Activated naive CD8-positive, alpha-beta T cell treated with anti-CD3 and anti-CD28 coated beads, Interleukin-2, amount 50 U/mL, for 24 hours (primary cell): ENCODE data around the gene FAM53B.
A peak's percentile ranks its signal among the peaks of the same experiment; 100 is the strongest.

Experiments used
- ATAC-seq: fragments of 150-1000 bp; cut with Tn5 transposase; one replicate; pipeline ENCODE4 v1.10.0; 2021
- DNase-seq: peaks from one replicate; pipeline ENCODE4 v3.0.0; 2021
- H3K27ac Mint-ChIP-seq: one replicate; pipeline ENCODE4 v1.8.0; 2021; ENCODE audit warnings: mild to moderate bottlenecking, mixed read lengths
- H3K27me3 Mint-ChIP-seq: one replicate; pipeline ENCODE4 v1.8.0; 2021; ENCODE audit warnings: mixed read lengths
- H3K36me3 Mint-ChIP-seq: one replicate; pipeline ENCODE4 v1.8.0; 2021; ENCODE audit warnings: low read depth, mixed read lengths
- H3K4me1 Mint-ChIP-seq: one replicate; pipeline ENCODE4 v1.8.0; 2021; ENCODE audit warnings: mixed read lengths
- H3K4me3 Mint-ChIP-seq: one replicate; pipeline ENCODE4 v1.8.0; 2021; ENCODE audit warnings: mild to moderate bottlenecking, moderate library complexity, mixed read lengths
- H3K9me3 Mint-ChIP-seq: one replicate; pipeline ENCODE4 v1.8.0; 2021; ENCODE audit warnings: mixed read lengths

FAM53B gene

DNA sequence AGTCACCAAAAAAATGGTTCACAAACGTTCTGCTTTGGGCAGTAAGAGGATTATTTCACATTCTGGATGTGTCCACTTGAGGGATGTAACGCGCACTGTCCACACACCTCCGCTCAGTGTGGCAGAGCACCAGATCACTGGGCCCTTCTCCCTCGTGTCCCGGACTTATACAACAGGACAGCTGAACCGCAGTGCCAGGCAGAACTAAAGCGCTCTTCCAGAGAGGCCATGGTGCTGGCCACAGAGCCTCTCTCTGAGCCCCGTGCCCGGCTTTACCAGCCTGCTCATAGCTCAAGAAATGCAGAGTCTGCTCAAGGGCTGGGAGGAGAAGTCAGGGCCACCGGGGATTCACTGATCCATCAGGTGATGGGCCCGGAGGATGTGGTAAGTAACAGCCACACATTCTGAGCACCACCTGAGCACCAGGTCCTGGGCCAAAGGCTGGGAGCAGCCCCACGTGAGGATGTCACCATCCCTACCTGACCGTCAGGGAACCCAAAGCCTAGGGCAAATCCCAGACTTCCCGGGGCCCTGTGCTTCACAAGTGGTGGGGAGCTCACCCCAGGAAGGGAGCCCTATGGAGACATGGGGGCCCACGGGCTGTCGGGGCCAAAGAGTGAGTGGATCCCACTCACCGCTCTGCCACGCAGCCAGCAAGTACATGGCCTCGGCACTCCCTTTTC lies 74.9 kb downstream of the FAM53B start:
- Mint-ChIP-seq H3K4me3 (no peak overlapping the region), H3K27me3 (no peaks in the 10 kb centered on the region), H3K4me1 (peaks cover 46% of the 10 kb centered on the region), H3K36me3 (no peaks in the 10 kb centered on the region), H3K9me3 (no peaks in the 10 kb centered on the region), H3K27ac (no peak overlapping the region)
- no peak for DNase-seq
- ATAC-seq, result no peak

DNA sequence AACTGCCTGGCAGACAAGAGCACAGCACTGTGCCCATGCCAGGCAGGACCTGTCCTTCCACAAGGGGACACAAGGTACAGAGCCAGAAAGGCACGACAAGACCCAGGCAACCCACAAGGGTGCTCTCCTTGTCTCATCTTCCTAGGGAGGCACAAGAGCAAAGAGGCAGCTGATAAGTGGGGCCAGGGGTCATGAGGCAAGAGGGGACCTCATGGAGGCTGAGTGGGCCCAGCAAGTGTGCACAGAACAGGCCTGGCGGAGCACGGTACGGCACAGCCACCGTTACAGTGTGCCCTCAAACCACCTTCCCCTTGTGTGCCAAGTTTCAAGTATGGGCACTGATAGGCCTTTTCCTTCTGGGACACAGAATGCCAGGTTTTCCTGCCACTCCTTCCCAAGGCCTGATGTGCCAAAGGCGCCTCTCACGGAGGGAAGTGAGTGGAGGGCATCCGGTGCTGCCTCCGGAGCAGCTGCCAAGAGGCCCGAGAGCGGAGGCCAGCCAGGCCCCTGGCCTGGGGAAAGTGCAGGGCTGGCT lies 75.6 kb downstream of the FAM53B start:
- ATAC-seq (no peak), DNase-seq (no peak)
- Mint-ChIP-seq H3K36me3 (no peaks in the 10 kb centered on the region), H3K27me3 (no peaks in the 10 kb centered on the region), H3K9me3 (no peaks in the 10 kb centered on the region), H3K4me1 (peaks cover 40% of the 10 kb centered on the region), H3K27ac (no peak overlapping the region), H3K4me3 (no peak overlapping the region)

DNA sequence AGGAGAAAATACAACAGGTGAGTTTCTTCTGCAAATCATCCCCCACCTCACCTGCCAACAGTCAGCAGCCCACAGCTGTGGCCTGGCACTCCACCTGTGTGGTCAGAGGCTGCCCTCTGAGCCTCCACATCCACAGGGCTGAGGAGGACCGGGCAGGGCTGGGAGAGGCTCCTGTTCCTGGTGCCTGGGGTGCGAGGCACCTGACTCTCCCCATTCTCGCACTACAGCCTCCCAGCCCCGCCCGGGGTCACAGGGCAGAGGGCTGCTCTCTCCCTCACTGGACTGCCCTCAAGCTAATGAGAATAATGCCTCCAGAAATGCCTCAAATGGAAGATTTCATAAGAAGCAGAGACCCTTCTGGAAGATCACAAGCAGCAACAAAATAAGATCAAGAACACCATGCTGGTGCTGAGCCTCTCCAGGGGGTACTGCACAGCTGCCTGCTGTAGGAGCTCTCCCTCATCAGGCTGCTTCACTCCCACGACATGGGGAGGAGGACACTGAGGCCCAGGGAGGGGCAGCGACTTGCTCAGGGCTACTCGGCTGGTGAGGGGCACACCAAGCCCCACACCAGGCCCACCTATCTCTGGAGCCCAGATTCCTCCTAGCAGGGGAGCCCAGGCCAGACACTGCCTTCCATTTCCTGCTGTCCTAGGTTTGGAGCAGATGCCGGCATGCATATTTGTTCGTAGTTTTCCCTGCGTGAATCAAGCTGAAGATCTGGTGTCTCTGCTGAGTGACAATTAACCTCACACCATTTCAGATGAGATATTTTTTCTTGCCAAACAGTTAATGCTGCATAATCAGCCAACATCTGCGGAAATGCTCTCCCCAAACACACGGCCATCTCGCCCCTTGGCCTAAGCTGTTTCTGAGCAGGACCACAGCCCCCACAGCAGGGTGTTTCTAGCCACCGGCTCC lies 76.5 kb downstream of the FAM53B start:
- Mint-ChIP-seq H3K27ac (no peak overlapping the region), H3K36me3 (no peaks in the 10 kb centered on the region), H3K4me3 (no peak overlapping the region), H3K4me1 (peaks cover 31% of the 10 kb centered on the region), H3K9me3 (no peaks in the 10 kb centered on the region), H3K27me3 (no peaks in the 10 kb centered on the region)
- no peak for ATAC-seq
- no peak for DNase-seq

DNA sequence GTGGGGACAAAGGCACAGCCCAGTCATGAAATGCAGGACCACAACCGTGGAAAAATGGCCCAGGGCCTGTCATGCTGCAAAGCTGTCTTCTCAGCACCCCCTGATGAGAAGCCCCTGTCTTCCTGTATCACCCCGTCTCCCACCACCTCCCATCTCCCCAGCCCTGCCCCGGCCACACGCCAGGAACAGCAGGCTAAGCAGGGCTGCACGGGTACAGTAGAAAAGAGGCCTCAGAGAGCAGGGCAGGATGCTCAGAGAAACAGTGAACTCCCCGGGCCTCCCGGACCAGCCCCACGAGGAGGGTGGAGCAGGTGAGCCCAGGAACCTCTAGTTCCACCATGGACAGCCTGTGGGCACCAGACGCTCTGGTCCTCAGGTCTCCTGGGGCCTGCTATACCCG lies 77.7 kb downstream of the FAM53B start:
- Mint-ChIP-seq H3K27ac (no peak overlapping the region), H3K4me3 (no peak overlapping the region), H3K27me3 (no peaks in the 10 kb centered on the region), H3K9me3 (no peaks in the 10 kb centered on the region), H3K36me3 (no peaks in the 10 kb centered on the region), H3K4me1 (peaks cover 21% of the 10 kb centered on the region)
- ATAC-seq (no peak), DNase-seq (no peak)

DNA sequence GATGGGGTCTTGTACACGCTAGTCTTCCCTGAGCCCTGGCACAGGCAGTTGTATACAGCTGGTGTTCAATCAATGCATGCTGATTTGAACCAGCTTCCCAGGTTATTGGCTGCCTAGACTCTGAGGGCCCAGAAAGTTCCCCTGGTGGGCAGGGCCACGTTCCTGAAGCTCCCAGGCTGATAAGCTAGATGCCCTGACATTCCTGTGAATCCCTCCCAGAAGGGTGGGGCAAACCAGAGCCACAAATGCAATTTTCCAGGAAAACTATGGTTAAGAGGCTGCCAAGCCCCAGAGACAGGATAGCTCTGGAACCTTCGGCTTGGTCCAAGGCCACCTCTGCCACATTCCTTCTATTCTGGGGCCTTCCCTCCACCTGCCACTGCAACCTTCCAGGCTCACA lies 78.2 kb downstream of the FAM53B start:
- H3K4me1 Mint-ChIP-seq, result peaks cover 18% of the 10 kb centered on the region

DNA sequence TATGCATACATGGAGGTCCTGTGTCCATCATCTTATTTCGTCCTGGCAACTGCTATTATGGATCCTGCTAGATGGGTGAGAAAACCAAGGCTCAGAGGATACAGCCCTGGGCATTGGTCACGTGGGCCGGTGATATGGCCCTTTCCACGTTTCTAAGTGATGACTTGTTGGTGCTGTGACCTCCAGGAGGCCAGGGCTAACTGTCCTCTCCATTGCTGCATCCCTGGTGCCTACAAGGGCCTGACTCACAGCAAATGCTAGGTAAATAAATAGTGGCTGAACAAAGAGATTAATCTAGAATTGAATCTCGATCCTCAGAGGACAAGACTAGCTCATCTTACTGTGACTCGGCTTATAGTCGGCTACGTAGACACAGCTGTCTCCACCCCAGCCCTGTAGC lies 78.6 kb downstream of the FAM53B start:
- no peak overlapping the region for H3K27ac Mint-ChIP-seq
- peaks cover 16% of the 10 kb centered on the region for H3K4me1 Mint-ChIP-seq
- DNase-seq, result no peak
- H3K27me3 Mint-ChIP-seq, result no peaks in the 10 kb centered on the region
- H3K4me3 Mint-ChIP-seq, result no peak overlapping the region
- no peaks in the 10 kb centered on the region for H3K9me3 Mint-ChIP-seq
- no peak for ATAC-seq
- H3K36me3 Mint-ChIP-seq, result no peaks in the 10 kb centered on the region

More for the DNA sequence above, 78.2 kb downstream of the FAM53B start:
- Mint-ChIP-seq H3K27me3 (no peaks in the 10 kb centered on the region), H3K27ac (no peak overlapping the region), H3K36me3 (no peaks in the 10 kb centered on the region), H3K4me3 (no peak overlapping the region), H3K9me3 (no peaks in the 10 kb centered on the region)
- ATAC-seq, result no peak
- DNase-seq, result no peak

DNA sequence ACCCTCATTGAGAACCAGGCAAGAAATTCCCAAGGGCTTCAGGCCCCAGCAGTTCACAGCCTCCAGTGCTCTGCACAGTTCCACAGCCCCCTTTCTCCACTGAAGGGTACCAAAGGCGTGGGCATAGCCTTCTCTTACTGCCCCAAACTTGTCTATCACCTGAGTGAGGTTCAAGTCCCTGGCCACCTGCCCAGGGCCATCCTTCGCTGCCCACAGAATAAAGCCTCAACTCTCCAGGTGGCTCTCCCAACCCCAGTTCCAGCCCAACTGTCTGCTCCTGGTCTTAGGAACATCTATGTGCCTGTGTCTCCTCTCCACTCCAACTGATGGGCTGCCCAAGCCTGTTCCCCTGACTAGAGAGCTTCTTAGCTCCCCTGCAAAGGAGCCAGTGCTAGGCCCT lies 79.1 kb downstream of the FAM53B start:
- Mint-ChIP-seq H3K4me3 (no peak overlapping the region), H3K4me1 (peaks cover 16% of the 10 kb centered on the region), H3K36me3 (no peaks in the 10 kb centered on the region), H3K27me3 (no peaks in the 10 kb centered on the region), H3K27ac (no peak overlapping the region), H3K9me3 (no peaks in the 10 kb centered on the region)
- ATAC-seq, result no peak
- no peak for DNase-seq

DNA sequence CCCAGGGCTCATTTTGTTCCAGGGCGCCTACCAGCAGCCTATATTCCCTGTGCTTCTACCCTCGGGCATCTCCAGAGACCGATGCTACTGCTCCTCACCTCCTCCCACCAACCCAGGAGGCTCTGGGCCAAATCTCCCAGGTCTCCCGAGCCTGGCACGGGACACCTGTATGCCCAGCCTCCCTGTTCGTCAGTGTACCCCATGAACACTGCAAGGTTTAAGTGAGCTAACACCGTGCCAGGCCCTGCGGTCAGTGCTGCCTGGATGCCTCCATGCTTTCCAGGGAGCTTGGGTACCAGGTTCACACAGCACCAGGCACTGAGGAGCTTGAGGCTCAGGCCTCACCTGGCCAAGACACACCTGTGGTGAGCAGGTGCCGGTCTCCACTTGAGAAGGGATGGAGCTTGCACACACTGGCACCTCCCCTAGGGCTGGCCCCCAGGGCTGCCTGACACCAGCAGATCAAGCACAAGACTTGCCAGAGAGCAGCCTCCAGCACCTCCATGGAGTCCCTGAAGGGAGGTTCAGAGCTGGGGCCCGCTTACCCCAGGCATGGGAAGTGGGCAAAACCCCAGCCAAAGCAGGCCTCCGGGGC lies 80.3 kb downstream of the FAM53B start:
- H3K27me3 Mint-ChIP-seq, result no peaks in the 10 kb centered on the region
- ATAC-seq (no peak), DNase-seq (no peak)
- no peaks in the 10 kb centered on the region for H3K9me3 Mint-ChIP-seq
- no peak overlapping the region for H3K4me3 Mint-ChIP-seq
- H3K27ac Mint-ChIP-seq, result no peak overlapping the region
- no peaks in the 10 kb centered on the region for H3K36me3 Mint-ChIP-seq
- H3K4me1 Mint-ChIP-seq, result peaks cover 26% of the 10 kb centered on the region

DNA sequence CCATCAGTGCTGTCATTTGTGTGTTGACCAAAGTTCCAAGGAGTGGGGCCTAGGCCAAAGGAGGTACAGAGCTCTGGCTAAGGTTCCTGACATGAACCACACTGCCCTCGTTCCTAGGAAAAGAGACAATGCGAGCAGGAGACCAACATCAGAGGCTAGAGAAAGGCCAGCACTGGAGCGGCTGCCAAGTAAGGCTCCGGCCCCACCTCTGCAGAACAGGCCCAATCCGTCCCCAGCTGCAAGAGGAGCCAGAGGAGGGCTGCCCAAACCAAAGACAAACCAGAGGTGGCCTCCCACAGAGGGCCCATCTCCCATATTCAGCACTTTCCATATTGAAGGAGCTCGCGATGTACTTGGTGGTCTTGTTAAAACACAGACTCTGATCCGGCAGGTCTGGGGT lies 81.0 kb downstream of the FAM53B start:
- no peaks in the 10 kb centered on the region for H3K9me3 Mint-ChIP-seq
- no peak overlapping the region for H3K4me3 Mint-ChIP-seq
- no peak for ATAC-seq
- H3K36me3 Mint-ChIP-seq, result no peaks in the 10 kb centered on the region
- H3K4me1 Mint-ChIP-seq, result peaks cover 32% of the 10 kb centered on the region
- H3K27me3 Mint-ChIP-seq, result no peaks in the 10 kb centered on the region
- no peak overlapping the region for H3K27ac Mint-ChIP-seq
- DNase-seq, result no peak

DNA sequence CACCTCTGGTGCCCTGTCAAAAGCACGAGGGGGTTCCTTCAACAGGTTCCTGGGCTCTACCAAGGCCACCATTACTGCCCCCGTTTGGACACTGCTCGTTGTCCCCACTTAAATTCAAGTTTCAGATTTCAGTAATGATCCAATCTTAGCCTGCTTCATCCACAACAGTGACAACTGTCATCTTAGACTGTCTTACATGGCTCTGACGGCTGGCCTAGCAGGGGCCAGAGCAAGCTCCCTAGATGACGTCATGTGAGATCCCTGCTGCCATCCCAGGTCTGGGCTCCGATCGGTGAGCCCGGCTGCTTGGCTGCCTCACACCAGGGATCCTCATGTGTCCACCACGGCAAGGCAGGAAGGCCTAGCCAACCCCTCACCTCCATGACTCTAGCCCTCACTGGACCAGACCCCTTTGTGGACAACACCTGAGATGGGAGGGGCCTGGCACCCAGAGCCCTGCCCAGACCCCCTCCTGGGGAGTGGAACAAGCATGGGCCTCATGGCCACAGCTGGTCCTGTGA lies 82.5 kb downstream of the FAM53B start:
- Mint-ChIP-seq H3K27ac (no peak overlapping the region), H3K27me3 (no peaks in the 10 kb centered on the region), H3K9me3 (no peaks in the 10 kb centered on the region), H3K4me1 (peaks cover 39% of the 10 kb centered on the region), H3K36me3 (no peaks in the 10 kb centered on the region), H3K4me3 (no peak overlapping the region)
- DNase-seq (no peak), ATAC-seq (no peak)

DNA sequence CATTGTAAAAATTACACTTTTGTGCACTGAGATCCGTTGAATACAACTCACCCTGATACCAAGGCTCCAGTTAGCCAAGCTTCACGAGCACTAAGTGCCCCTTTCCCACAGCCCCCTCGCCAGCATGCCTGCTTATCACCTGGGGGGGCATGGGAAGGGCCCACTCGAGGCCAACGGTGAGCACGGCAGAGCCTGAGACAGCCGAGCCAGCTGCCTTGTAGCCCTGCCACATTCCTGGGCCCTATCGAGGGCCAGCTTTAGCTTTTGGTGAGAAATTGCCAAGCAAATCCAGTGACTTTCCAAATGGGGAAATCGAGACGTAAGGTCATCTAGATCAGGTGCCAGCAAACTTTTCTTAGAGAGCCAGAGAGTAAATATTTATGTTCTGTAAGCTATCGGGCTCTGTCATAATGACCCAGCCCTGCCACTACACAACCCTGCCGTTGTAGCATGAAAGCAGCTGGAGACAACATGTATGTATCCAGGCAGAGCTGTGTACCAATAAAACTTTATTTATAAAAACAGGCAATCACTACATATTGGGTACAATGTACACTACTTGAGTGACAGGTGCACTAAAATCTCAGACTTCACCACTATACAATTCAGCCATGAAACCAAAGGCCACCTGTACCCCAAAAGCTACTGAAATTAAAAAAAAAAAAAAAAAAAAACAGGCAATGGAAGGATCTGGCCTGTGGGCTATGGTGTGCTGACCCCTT lies 83.6 kb downstream of the FAM53B start:
- Mint-ChIP-seq H3K4me3 (no peak overlapping the region), H3K4me1 (peaks cover 47% of the 10 kb centered on the region), H3K27me3 (no peaks in the 10 kb centered on the region), H3K36me3 (peaks cover 4% of the 10 kb centered on the region), H3K27ac (no peak overlapping the region), H3K9me3 (no peaks in the 10 kb centered on the region)
- ATAC-seq (no peak), DNase-seq (no peak)

DNA sequence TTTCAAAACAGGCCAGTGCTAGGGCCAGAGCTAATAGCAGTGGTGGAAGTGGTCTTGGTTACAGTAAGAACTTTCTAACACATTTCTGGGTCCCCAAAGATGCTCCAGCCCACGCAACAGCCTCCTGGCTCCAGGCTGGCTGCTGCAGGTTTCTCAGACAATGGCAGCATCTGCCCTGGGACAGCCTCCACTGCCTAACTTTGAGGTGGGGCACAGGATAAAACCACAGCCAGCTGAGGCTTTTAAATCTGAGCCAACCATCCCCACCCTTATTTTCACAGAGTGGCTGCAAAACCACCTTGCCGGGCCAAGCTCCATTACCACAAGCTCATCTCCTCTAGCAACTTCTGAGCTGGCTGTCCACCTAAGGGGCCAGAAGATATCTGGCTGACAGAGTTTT lies 84.8 kb downstream of the FAM53B start:
- Mint-ChIP-seq H3K9me3 (no peaks in the 10 kb centered on the region), H3K4me3 (no peak overlapping the region), H3K27ac (peak overlapping the region; percentile 31), H3K36me3 (peaks cover 4% of the 10 kb centered on the region), H3K4me1 (peaks cover 58% of the 10 kb centered on the region), H3K27me3 (no peaks in the 10 kb centered on the region)
- DNase-seq (no peak), ATAC-seq (no peak)

DNA sequence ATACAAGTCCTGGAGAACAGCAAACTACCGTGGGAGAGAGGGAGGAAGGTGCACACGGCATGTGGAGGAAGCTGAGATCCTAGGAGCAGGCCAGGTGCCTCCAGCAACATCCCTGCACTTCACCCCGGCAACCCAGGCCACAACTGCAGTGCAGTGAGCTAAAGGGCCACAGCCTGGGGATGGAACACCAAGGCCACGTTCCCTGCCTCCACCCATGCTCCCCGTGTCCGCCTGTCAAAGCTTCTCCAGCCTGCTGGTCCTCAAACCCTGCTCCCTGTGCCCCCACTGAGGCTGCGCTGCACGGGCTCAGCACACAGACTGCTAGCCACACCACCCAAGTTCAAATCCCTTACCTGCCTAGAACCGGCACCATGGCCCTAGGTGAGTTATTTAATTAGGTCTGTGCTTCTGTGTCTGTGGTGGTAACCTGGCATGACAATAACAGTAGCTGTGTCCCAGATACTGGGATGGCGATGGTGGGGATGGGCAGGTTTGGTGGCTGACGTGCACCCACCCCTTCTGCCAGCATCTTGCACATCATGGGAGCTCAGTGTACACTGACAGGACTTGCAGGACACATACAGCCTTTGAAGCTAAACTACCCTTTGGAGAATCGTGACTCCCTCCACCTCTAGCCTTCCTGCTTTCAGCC lies 85.5 kb downstream of the FAM53B start:
- H3K27me3 Mint-ChIP-seq, result no peaks in the 10 kb centered on the region
- H3K9me3 Mint-ChIP-seq, result no peaks in the 10 kb centered on the region
- H3K4me3 Mint-ChIP-seq, result no peak overlapping the region
- H3K27ac Mint-ChIP-seq, result peak overlapping the region; percentile 25
- H3K4me1 Mint-ChIP-seq, result peaks cover 61% of the 10 kb centered on the region
- peaks cover 4% of the 10 kb centered on the region for H3K36me3 Mint-ChIP-seq
- ATAC-seq (no peak), DNase-seq (no peak)

DNA sequence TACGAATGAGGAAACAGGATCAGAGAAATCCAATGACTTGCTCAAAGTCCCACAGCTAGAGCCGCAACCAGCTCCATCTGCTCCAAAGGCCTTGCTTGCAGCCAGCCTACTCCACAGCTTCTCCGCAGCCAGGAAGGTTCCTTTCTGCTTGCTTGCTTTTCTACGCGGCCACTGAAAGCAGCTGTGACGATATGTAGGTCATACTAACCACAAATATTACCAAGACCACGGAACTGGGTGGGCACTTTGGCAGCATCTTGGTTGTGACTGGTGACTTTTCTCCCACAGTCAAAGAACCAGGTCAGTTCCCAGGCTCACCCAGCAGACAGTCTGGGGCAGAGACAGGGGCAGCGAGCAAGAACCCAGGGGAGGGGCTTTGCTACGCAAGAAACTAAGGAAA lies 86.4 kb downstream of the FAM53B start:
- Mint-ChIP-seq H3K9me3 (no peaks in the 10 kb centered on the region), H3K4me3 (no peak overlapping the region)

More for the DNA sequence above, 86.4 kb downstream of the FAM53B start:
- H3K27me3 Mint-ChIP-seq, result no peaks in the 10 kb centered on the region
- H3K4me1 Mint-ChIP-seq, result peaks cover 67% of the 10 kb centered on the region
- ATAC-seq (peak; percentile 29), DNase-seq (no peak)
- H3K36me3 Mint-ChIP-seq, result peaks cover 4% of the 10 kb centered on the region
- H3K27ac Mint-ChIP-seq, result peak overlapping the region; percentile 29
